ENCODE results near the gene SCN9A.
"Not testable (repeated sequence)": the region's sequence is repeated elsewhere in the genome, so short reads cannot be mapped to it uniquely, and the experiment has no call there.

SCN9A gene

GRCh38 chr2:166375736-166376487 is at the start of gene SCN9A:
Gene SCN9A, minus strand, starts transcription at chr2:166375944. Its CDS starts 64,188 bp downstream, at chr2:166311756.
- no peak for DNase-seq (ENCODE audit: low spot score)

GRCh38 chr2:166424841-166425240 is 49.1 kb upstream of the SCN9A start:
- no peak for DNase-seq (ENCODE audit: low spot score)

DNA sequence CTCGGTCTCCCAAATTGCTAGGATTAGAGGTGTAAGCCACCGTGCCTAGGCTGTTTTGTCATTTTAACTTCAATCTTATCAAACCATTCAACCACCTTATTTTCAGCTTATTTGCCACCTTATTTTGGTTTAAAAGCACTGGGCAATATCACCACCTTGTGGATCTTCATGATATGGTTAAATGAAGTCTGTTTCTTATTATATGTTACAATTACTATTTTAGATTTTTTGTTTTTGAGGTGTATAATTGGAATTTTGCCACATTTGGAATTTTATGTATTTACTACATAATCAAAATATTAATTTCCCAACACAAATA is 43.8 kb upstream of the SCN9A start:
- peak; percentile 63 for DNase-seq (ENCODE audit: low spot score)

- no peak for DNase-seq (ENCODE audit: low spot score)
Observed at GRCh38 chr2:166418853-166419615, 43.3 kb upstream of the SCN9A start.

DNA sequence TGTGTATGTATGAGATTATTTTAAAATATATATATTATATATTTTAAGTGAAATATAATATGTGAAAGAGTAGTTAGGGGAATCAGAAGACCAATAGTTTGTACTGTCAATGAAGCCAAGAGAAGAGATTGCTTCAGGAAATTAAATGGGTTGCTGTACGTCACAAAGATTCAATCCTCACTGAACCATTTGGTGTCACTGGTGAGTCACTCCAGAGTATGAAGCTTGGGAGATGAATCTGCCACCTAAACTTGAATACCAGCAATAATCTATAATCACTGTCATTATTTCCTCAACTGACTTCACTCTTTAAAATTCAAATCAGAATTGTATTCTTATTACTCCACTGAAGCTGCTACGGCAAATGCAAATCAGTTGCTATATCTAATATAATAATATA is 41.9 kb upstream of the SCN9A start:
- peak; percentile 54 for DNase-seq (ENCODE audit: low spot score)

DNA sequence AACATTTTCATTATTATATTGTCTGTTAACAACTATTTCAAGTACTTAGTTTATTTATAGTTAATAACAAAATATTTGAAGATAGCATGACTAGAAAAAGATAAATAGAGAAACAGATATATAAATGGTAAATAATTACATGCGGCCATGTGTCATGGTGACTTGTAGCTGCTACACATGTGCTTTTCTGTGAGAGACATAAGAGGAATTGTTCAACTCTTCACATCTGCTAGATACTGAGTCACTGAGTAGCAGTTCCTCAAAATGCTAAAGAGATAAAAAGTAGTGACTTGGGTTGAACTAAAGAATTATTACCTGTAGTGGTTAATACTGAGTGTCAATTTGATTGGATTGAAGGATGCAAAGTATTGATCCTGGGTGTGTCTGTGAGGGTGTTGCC is 37.5 kb upstream of the SCN9A start:
- DNase-seq (ENCODE audit: low spot score) = no peak

DNA sequence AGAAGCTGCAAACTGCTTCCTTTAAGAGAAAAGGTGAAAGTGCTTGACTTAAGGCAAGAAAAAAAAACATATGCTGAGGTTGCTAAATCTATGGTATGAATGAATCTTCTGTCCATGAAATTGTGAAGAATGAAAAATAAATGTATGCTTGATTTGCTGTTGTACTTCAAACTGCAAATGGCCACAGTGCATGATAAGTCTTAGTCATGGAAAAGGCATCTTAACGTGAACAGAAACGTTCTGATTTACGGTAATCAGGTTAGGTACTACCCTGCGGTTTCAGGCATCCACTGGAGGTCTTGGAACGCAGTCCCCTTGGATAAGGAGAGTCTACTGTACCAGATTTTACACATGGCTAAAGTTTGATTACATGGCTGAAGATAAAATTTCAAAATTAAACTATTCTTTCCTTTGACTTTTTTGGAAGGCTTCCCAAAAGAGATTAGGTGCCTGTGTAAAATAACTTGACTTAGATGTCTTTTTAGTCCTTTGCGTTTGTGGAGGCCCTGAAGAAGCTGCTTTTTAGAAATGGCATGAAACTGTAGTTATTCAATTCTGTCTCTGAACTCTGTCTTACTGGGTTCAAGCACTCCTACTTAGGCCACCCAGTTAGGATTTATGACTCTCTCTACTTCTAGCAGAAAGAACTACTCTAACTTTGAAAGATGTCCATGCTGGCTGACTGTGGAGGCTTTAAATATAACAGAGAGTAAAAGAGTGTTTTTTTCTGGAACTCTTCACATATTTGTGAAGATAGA is 35.9 kb upstream of the SCN9A start:
- DNase-seq (ENCODE audit: low spot score) = no peak

DNA sequence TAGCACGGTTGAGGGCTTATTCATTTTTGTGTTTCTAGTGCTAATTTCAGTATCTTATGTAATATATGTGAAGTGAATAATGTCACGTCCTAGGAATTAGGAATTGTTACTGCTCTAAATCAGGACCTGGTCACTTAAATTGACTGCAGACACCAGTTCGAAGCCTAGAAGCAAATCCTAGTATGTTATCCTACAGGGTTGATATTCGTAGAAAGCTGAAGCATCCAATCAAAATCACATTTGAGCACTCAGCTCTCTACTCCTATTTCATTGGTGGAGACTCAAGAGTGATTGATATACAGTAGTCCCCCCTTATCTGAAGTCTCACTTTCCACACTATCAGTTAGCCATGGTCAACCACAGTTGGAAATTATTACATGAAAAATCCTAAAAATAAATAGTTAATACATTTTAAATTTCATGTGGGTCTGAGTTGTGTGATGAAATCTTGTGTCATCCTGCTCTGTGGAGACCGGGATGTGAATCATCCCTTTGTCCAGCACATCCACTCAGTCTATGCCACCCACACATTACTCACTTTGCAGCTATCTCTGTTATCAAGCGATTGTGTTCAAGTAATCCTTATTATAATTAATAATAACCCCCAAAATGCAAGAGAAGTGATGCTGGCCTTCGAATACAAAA is 35.2 kb upstream of the SCN9A start:
- peak; percentile 87 for DNase-seq (ENCODE audit: low spot score)

DNA sequence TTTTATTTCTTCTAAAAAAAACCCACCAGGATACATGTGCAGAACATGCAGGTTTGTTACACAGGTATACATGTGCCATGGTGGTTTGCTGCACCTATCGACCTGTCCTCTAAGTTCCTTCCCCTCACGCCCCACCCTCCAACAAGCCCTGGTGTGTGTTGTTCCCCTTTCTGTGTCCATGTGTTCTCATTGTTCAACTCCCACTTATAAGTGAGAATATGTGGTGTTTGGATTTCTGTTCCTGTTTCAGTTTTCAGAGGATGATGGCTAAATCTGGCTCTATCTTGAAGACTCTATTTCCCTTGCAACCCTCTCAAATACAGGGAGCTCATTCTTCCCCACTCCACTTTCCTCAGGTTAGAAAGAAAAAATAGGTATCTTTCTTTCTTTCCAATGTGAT is 32.0 kb upstream of the SCN9A start:
- DNase-seq (ENCODE audit: low spot score) = not testable (repeated sequence)

- DNase-seq (ENCODE audit: low spot score) = no peak
Observed at GRCh38 chr2:166406374-166406773, 30.6 kb upstream of the SCN9A start.

GRCh38 chr2:166405569-166405926 is 29.8 kb upstream of the SCN9A start:
- no peak for DNase-seq (ENCODE audit: low spot score)

GRCh38 chr2:166404831-166405568 is 29.3 kb upstream of the SCN9A start:
- no peak for DNase-seq (ENCODE audit: low spot score)

DNA sequence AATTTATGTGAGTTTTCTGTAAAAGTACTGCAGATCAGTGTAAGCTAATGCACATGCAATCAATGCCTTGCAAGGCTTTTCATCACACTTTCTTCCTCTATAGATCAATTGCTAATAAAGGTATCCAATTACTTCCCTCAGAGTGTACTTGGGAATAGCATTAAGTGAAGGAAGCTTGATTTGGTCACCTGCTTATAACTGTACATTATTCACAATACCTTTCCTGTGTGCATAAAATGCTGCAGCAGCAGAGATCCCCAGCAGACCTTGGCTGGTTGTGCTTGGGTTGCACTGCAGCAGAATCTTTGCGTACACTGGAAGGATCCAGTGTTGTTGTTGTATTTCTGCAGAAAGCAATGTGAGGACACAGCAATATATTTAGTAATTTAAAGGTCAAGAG is 18.5 kb upstream of the SCN9A start:
- no peak for DNase-seq (ENCODE audit: low spot score)

- DNase-seq (ENCODE audit: low spot score) = no peak
Observed at GRCh38 chr2:166393008-166393407, 17.3 kb upstream of the SCN9A start.

- DNase-seq (ENCODE audit: low spot score) = no peak
Observed at GRCh38 chr2:166388481-166389070, 12.8 kb upstream of the SCN9A start.

- no peak for DNase-seq (ENCODE audit: low spot score)
Observed at GRCh38 chr2:166385313-166385712, 9.6 kb upstream of the SCN9A start.

- DNase-seq (ENCODE audit: low spot score) = peak; percentile 43
Observed at GRCh38 chr2:166384774-166385173, 9.0 kb upstream of the SCN9A start.

DNA sequence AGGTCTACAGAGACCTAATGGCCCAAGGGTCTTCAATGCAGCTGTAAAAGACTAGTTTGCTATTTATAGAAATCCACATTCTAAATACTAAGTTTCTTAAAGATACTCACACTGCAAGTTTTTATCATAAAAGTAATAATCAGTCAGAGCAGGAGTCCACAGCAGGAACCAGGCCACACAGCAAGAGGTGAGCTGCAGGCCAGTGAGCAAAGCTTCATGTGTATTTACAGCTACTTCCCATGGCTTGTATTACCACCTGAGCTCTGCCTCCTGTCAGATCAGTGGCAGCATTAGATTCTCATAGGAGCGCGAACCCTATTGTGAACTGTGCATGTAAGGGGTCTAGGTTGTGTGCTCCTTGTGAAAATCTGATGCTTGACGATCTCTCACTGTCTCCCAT is 6.7 kb upstream of the SCN9A start:
- no peak for DNase-seq (ENCODE audit: low spot score)

DNA sequence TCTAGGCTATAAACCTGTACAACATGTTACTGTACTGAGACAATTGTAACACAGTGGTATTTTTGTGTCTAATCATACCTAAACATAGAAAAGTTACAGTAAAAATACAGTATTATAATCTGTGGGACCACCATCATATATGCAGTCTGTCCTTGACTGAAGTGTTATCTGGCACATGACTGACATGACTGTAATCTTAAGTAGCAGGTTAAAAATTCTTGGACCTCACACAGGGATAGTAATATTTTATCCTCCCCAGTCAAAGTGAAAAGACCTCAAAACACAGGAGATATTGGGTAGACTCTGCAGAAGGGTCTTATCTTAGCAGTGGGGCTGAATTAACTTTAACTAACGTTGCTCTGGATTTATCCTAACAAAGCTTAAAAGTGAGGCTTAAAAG is 4.9 kb upstream of the SCN9A start:
- DNase-seq (ENCODE audit: low spot score) = no peak

- DNase-seq (ENCODE audit: low spot score) = no peak
Observed at GRCh38 chr2:166376873-166377272, 1.1 kb upstream of the SCN9A start.

GRCh38 chr2:166376488-166376828 is 714 bp upstream of the SCN9A start:
- no peak for DNase-seq (ENCODE audit: low spot score)
